Astrocyte of the spinal cord (primary cell): ENCODE data around the gene ATXN1.
"Not testable (repeated sequence)": the region's sequence is repeated elsewhere in the genome, so short reads cannot be mapped to it uniquely, and the experiment has no call there.

Experiments used
- DNase-seq: peaks from one replicate; pipeline ENCODE4 v3.0.0; 2011; ENCODE audit warnings: low read depth, low spot score
- H3K4me3 ChIP-seq: 2 replicates; pipeline ENCODE4 v1.5.1; 2011; ENCODE audit warnings: low read depth, mild to moderate bottlenecking, low read length, moderate library complexity
- CTCF ChIP-seq: IDR thresholded peaks from 2 replicates; pipeline ENCODE4 v1.5.1; 2012; ENCODE audit warnings: low read depth, mild to moderate bottlenecking, low read length, inconsistent platforms
- in situ Hi-C: cut with HindIII; loops from 2 replicates; pipeline ENCODE4 v1.10.0; 2017; ENCODE audit warnings: low sequenced_read_pairs

Gene ATXN1

GRCh38 chr6:16406966-16407365 is 354.3 kb downstream of the ATXN1 start:
- TF ChIP-seq CTCF: no peak
- in situ Hi-C loops: no loop called here
- H3K4me3 ChIP-seq: no peak overlapping the region
- DNase-seq: no peak

- H3K4me3 ChIP-seq, in situ Hi-C loops, DNase-seq: not testable (repeated sequence)
Measured at GRCh38 chr6:16406538-16406937, 354.7 kb downstream of the ATXN1 start.

GRCh38 chr6:16405375-16405774 is 355.9 kb downstream of the ATXN1 start:
- no peak for TF ChIP-seq CTCF
- no peak overlapping the region for H3K4me3 ChIP-seq
- no peak for DNase-seq
- in situ Hi-C loops: no loop called here

GRCh38 chr6:16404456-16404855 is 356.8 kb downstream of the ATXN1 start:
- no peak for TF ChIP-seq CTCF
- no peak overlapping the region for H3K4me3 ChIP-seq
- in situ Hi-C loops: no loop called here
- no peak for DNase-seq

GRCh38 chr6:16403831-16404230 is 357.4 kb downstream of the ATXN1 start:
- no peak for TF ChIP-seq CTCF
- in situ Hi-C loops: no loop called here
- no peak overlapping the region for H3K4me3 ChIP-seq
- no peak for DNase-seq

- in situ Hi-C loops: no loop called here
- DNase-seq: peak; percentile 76
- no peak overlapping the region for H3K4me3 ChIP-seq
- TF ChIP-seq CTCF: no peak
Measured at GRCh38 chr6:16402581-16402900, 358.7 kb downstream of the ATXN1 start.

GRCh38 chr6:16400248-16400760 is 361.0 kb downstream of the ATXN1 start:
- H3K4me3 ChIP-seq: no peak overlapping the region
- TF ChIP-seq CTCF: no peak
- in situ Hi-C loops: no loop called here
- no peak for DNase-seq
